ENCODE data around the gene PDE7B.

Gene PDE7B

GRCh38 chr6:136181512-136181833, 330.0 kb downstream of the PDE7B start:
- H3K4me1 Mint-ChIP-seq = peaks cover 30% of the 10 kb centered on the region
- peak overlapping the region; percentile 94 to 98 (median 97) for H3K27ac Mint-ChIP-seq
- H3K27me3 Mint-ChIP-seq (ENCODE audit: low read depth) = no peaks in the 10 kb centered on the region
- H3K4me3 Mint-ChIP-seq = no peak overlapping the region
- peaks cover 4% of the 10 kb centered on the region for H3K36me3 Mint-ChIP-seq (ENCODE audit: low read depth)
- no peak for TF ChIP-seq CTCF (IDR thresholded peaks at IDR 0.05; ENCODE audit: unreplicated experiment in 3 of 3)
- H3K9me3 Mint-ChIP-seq = peaks cover 3% of the 10 kb centered on the region

- no peaks in the 10 kb centered on the region for H3K27me3 Mint-ChIP-seq (ENCODE audit: low read depth)
- TF ChIP-seq CTCF (IDR thresholded peaks at IDR 0.05; ENCODE audit: unreplicated experiment in 3 of 3) = no peak
- H3K4me1 Mint-ChIP-seq = peaks cover 30% of the 10 kb centered on the region
- H3K9me3 Mint-ChIP-seq = peaks cover 3% of the 10 kb centered on the region
- H3K27ac Mint-ChIP-seq = peak overlapping the region; percentile 94 to 98 (median 97)
- no peak overlapping the region for H3K4me3 Mint-ChIP-seq
- peaks cover 4% of the 10 kb centered on the region for H3K36me3 Mint-ChIP-seq (ENCODE audit: low read depth)
These were observed 330.4 kb downstream of the PDE7B start for GRCh38 chr6:136181861-136182260.

GRCh38 chr6:136184738-136185137, 333.2 kb downstream of the PDE7B start:
- peaks cover 3% of the 10 kb centered on the region for H3K9me3 Mint-ChIP-seq
- TF ChIP-seq CTCF (IDR thresholded peaks at IDR 0.05; ENCODE audit: unreplicated experiment in 3 of 3) = no peak
- no peaks in the 10 kb centered on the region for H3K27me3 Mint-ChIP-seq (ENCODE audit: low read depth)
- no peak overlapping the region for H3K4me3 Mint-ChIP-seq
- peaks cover 15% of the 10 kb centered on the region for H3K36me3 Mint-ChIP-seq (ENCODE audit: low read depth)
- no peak overlapping the region for H3K27ac Mint-ChIP-seq
- peaks cover 26% of the 10 kb centered on the region for H3K4me1 Mint-ChIP-seq

GRCh38 chr6:136186363-136186762, 334.9 kb downstream of the PDE7B start:
- Mint-ChIP-seq H3K27ac (no peak overlapping the region), H3K36me3 (ENCODE audit: low read depth) (peaks cover 15% of the 10 kb centered on the region), H3K4me1 (peaks cover 22% of the 10 kb centered on the region), H3K27me3 (ENCODE audit: low read depth) (no peaks in the 10 kb centered on the region), H3K4me3 (no peak overlapping the region), H3K9me3 (peaks cover 3% of the 10 kb centered on the region)
- TF ChIP-seq CTCF (IDR thresholded peaks at IDR 0.05; ENCODE audit: unreplicated experiment in 3 of 3) = no peak

GRCh38 chr6:136188486-136188885, 337.0 kb downstream of the PDE7B start:
- Mint-ChIP-seq H3K4me1 (peaks cover 15% of the 10 kb centered on the region), H3K4me3 (no peak overlapping the region), H3K36me3 (ENCODE audit: low read depth) (peaks cover 17% of the 10 kb centered on the region), H3K27ac (no peak overlapping the region), H3K9me3 (peaks cover 3% of the 10 kb centered on the region), H3K27me3 (ENCODE audit: low read depth) (no peaks in the 10 kb centered on the region)
- TF ChIP-seq CTCF (IDR thresholded peaks at IDR 0.05; ENCODE audit: unreplicated experiment in 3 of 3) = no peak

GRCh38 chr6:136189104-136189503, 337.6 kb downstream of the PDE7B start:
- TF ChIP-seq CTCF (IDR thresholded peaks at IDR 0.05; ENCODE audit: unreplicated experiment in 3 of 3) = no peak
- peaks cover 3% of the 10 kb centered on the region for H3K9me3 Mint-ChIP-seq

More at GRCh38 chr6:136189104-136189503, 337.6 kb downstream of the PDE7B start:
- no peak overlapping the region for H3K4me3 Mint-ChIP-seq
- no peaks in the 10 kb centered on the region for H3K27me3 Mint-ChIP-seq (ENCODE audit: low read depth)
- no peak overlapping the region for H3K27ac Mint-ChIP-seq
- peaks cover 17% of the 10 kb centered on the region for H3K36me3 Mint-ChIP-seq (ENCODE audit: low read depth)
- H3K4me1 Mint-ChIP-seq = peaks cover 13% of the 10 kb centered on the region

Measured in nephron (organoid).